Nephron progenitor cell (in vitro differentiated cells): Measurements from ENCODE around the gene PDGFB.

ENCODE experiments used
- DNase-seq: peaks from one replicate; pipeline ENCODE4 v3.0.0; 2021
- H3K27ac Mint-ChIP-seq: 2 replicates; pipeline ENCODE4 v1.8.0; 2021; ENCODE audit warnings: mild to moderate bottlenecking, moderate library complexity, mixed read lengths
- H3K27me3 Mint-ChIP-seq: 2 replicates; pipeline ENCODE4 v1.8.0; 2021; ENCODE audit warnings: mild to moderate bottlenecking, low read depth, mixed read lengths; ENCODE audit not compliant: poor library complexity
- H3K36me3 Mint-ChIP-seq: 2 replicates; pipeline ENCODE4 v1.8.0; 2021; ENCODE audit warnings: low read depth, mixed read lengths
- H3K4me1 Mint-ChIP-seq: 2 replicates; pipeline ENCODE4 v1.8.0; 2021; ENCODE audit warnings: mixed read lengths
- H3K4me3 Mint-ChIP-seq: 2 replicates; pipeline ENCODE4 v1.8.0; 2021; ENCODE audit warnings: mild to moderate bottlenecking, moderate library complexity, mixed read lengths
- H3K9me3 Mint-ChIP-seq: 2 replicates; pipeline ENCODE4 v1.8.0; 2021; ENCODE audit warnings: mild to moderate bottlenecking, moderate library complexity, mixed read lengths
- TF ChIP-seq, protein P1 (sequence below): fragments of 200-600 bp; sonication (generic); IDR thresholded peaks from 2 replicates; pipeline ENCODE4 v1.5.0; 2021; ENCODE audit warnings: antibody characterized with exemption

Gene PDGFB

DNA sequence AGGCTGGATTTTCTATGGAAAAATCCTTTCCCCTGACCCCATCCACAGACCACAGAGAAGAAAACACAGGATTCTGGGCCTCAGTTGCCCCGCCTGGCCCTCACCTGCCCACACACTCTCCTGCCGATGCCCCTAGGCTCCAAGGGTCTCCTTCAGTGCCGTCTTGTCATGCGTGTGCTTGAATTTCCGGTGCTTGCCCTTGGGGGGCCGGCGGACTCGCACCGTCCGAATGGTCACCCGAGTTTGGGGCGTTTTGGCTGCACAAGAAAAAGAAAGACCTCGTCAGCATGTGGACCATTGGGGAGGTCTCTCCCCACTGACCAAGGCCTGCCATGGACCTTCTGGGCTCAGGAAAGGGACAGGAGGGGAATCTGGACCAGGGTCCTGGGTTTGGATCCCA is 19.2 kb downstream of the PDGFB start:
- Mint-ChIP-seq H3K27me3 (peaks cover 50% of the 10 kb centered on the region), H3K4me1 (peaks cover 21% of the 10 kb centered on the region), H3K27ac (no peak overlapping the region)

GRCh38 chr22:39224550-39224949 is 20.2 kb downstream of the PDGFB start:
- Mint-ChIP-seq H3K27ac (no peak overlapping the region), H3K36me3 (no peaks in the 10 kb centered on the region), H3K4me1 (peaks cover 10% of the 10 kb centered on the region), H3K4me3 (no peak overlapping the region), H3K27me3 (peaks cover 46% of the 10 kb centered on the region), H3K9me3 (peaks cover 11% of the 10 kb centered on the region)
- DNase-seq = no peak
- TF ChIP-seq, protein P1, sequence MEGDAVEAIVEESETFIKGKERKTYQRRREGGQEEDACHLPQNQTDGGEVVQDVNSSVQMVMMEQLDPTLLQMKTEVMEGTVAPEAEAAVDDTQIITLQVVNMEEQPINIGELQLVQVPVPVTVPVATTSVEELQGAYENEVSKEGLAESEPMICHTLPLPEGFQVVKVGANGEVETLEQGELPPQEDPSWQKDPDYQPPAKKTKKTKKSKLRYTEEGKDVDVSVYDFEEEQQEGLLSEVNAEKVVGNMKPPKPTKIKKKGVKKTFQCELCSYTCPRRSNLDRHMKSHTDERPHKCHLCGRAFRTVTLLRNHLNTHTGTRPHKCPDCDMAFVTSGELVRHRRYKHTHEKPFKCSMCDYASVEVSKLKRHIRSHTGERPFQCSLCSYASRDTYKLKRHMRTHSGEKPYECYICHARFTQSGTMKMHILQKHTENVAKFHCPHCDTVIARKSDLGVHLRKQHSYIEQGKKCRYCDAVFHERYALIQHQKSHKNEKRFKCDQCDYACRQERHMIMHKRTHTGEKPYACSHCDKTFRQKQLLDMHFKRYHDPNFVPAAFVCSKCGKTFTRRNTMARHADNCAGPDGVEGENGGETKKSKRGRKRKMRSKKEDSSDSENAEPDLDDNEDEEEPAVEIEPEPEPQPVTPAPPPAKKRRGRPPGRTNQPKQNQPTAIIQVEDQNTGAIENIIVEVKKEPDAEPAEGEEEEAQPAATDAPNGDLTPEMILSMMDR = no peak

More for the DNA sequence above, 19.2 kb downstream of the PDGFB start:
- Mint-ChIP-seq H3K9me3 (peaks cover under 1% of the 10 kb centered on the region), H3K4me3 (no peak overlapping the region), H3K36me3 (no peaks in the 10 kb centered on the region)
- DNase-seq = no peak
- TF ChIP-seq, protein P1 = no peak

GRCh38 chr22:39223091-39223710 is 21.6 kb downstream of the PDGFB start:
- Mint-ChIP-seq H3K9me3 (peaks cover 15% of the 10 kb centered on the region), H3K27ac (no peak overlapping the region), H3K36me3 (no peaks in the 10 kb centered on the region), H3K4me1 (peaks cover 11% of the 10 kb centered on the region), H3K4me3 (no peak overlapping the region), H3K27me3 (peaks cover 37% of the 10 kb centered on the region)
- TF ChIP-seq, protein P1 = no peak
- no peak for DNase-seq

DNA sequence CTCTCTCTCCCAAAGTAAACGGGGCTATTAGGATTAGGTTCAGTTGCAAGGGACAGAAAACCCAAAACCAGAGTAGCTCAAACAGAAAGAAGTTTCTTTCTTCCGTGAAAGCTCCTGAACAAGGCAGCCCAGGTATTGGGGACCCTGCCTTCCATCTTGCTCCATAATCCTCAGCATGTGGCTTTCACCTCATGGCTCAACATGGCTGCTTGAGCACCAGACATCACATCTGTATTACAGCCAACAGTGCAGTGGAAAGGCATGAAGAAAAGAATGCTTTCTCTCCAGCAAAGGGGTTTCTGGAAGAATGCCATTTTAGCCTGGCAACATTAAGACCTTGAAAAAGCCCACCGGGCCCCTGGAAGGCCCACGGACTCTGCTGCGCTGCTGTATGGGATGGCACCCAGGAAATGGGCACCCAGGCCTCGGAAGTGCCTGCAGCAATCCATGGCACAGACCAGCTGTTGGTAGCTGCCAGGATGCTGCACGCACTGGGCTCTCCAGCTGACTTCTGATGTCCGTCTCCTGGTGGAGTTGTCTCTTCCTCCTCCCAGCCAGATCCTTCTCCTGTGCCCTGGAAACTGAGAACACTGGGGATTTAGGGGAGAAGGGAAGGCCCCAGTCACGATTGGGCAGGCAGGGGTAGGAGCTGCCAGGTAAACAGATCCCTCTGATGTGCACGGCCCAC is 22.6 kb downstream of the PDGFB start:
- Mint-ChIP-seq H3K9me3 (peaks cover 25% of the 10 kb centered on the region), H3K27me3 (peaks cover 26% of the 10 kb centered on the region), H3K27ac (no peak overlapping the region), H3K4me3 (no peak overlapping the region), H3K36me3 (no peaks in the 10 kb centered on the region), H3K4me1 (peaks cover 5% of the 10 kb centered on the region)
- DNase-seq = no peak
- TF ChIP-seq, protein P1 = no peak

DNA sequence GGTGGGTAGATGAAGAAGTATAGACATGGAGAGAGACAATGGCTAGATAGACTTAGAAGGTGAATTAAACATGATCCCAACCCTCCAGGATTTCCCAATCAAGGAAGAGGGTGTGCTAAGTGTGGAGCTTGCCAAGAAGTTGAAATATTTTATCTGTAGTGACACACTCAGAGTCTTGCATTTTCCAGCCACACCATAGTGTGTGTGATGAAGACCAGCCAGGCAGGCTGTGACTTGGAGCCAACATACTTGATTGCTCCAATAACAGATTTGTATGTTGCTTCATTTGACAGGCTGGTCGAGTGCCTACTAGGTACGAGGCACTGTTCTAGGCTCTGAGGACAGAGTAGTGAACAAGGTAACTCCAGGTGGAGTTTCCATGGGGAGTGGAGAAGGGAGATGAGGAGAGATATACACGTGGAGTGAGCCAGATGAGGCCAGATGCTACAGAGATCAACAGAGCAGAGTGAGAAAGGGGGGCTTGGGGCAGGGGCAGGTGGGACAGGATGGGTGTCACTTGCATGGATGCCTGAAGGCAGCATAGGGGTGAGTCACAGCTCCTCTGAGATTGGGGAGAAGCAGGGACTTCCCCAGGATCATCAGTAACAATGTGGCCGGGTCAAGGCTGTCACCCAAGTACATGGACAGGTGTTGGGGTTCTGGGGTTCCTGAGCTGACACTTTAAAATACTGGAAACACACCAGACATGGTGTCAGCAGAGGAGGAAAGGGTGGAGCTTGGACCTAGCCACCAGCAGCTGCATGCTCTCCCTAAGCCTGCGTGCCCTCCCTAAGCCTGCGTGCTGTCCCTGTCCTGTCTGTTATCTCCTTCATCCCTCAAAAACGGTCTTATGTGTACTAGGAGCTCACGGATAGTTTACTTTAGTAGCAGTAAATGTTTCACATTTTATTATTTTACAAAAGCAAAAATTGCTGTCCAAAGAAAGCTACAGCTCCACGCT is 23.6 kb downstream of the PDGFB start:
- peak overlapping the region; percentile 18 for H3K27ac Mint-ChIP-seq
- peaks cover 5% of the 10 kb centered on the region for H3K4me1 Mint-ChIP-seq
- no peak for DNase-seq
- H3K4me3 Mint-ChIP-seq = no peak overlapping the region
- peaks cover 26% of the 10 kb centered on the region for H3K27me3 Mint-ChIP-seq
- H3K36me3 Mint-ChIP-seq = no peaks in the 10 kb centered on the region
- TF ChIP-seq, protein P1 = no peak
- H3K9me3 Mint-ChIP-seq = peaks cover 30% of the 10 kb centered on the region
